GM12875 (cell line): ENCODE measurements around the gene PDGFRA.

Source experiments
- H3K4me3 ChIP-seq: one replicate; pipeline ENCODE4 v1.5.1; 2011; ENCODE audit warnings: low read depth, low read length, control low read depth
- CTCF ChIP-seq: IDR thresholded peaks from 2 replicates; pipeline ENCODE4 v1.5.1; 2011; ENCODE audit warnings: low read depth, mild to moderate bottlenecking, control low read depth, inconsistent platforms, low read length, moderate library complexity, borderline replicate concordance; ENCODE audit not compliant: insufficient read depth

PDGFRA gene

GRCh38 chr4:54228056-54228527 is 1.0 kb upstream of the PDGFRA start:
- H3K4me3 ChIP-seq, result no peak overlapping the region
- TF ChIP-seq CTCF, result peak; percentile 64

GRCh38 chr4:54228546-54228945 is 547 bp upstream of the PDGFRA start:
- TF ChIP-seq CTCF, result no peak
- no peak overlapping the region for H3K4me3 ChIP-seq

DNA sequence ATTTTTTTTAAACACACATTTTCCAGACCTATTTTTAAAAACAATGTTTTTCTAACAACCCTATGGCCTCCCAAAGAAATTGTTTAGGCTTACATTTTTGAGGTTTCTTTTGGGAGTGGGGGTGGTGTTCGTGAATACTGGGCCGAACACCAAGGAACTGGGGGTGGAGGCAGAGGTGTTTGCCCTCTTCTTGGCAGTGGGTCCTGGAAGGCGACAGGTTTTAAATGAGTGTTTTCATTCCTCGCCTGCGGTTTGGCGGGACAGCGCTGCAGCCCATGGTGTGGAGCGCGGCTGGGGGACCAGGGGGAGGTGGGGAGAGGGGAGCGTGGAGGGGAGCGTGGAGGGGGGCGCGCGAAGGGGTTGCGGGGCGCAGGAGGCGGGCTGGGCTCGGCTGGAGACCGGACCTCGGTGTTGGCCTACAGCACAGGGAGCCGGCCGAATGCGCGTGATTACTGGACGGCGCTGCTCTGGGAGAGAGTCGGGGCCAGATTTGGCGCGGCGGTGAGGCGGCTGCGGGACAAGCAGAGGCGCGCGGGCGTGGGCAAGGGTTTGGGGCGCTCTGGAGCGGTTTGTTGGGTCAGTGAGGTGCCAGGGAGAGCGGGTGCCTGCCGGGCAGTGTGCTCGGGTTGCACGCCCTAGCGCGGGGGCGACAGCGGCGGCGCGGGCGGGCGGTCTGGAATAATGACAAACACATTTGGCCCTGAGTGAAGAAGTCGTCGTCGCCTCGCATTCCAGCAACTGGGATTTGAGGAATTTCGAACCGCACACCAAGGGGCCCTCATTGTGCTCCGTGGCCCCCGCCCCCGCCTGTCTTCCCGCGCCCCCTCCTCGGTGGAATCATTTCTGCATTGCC is 764 bp downstream of the PDGFRA start:
- no peak overlapping the region for H3K4me3 ChIP-seq
- no peak for TF ChIP-seq CTCF

GRCh38 chr4:54230484-54231418 is 1.7 kb downstream of the PDGFRA start:
- H3K4me3 ChIP-seq, result no peak overlapping the region
- no peak for TF ChIP-seq CTCF

DNA sequence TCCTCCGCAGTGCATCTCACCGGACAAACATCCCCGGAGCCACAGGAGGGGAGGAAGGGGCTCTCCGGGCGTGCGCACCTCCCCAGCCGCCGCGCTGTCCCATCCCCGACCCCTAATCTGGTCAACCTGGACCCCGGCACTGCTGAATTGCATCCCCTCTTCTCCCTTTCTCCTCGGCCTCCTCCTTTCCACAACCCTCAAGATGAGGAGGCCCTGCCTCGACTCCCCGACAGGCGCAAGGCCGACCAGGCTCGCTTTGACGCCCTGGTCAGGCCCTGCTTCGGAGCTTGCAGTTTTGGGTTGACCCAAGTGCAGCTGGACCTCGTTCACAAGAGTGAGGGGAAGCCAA is 2.3 kb downstream of the PDGFRA start:
- no peak overlapping the region for H3K4me3 ChIP-seq
- no peak for TF ChIP-seq CTCF

DNA sequence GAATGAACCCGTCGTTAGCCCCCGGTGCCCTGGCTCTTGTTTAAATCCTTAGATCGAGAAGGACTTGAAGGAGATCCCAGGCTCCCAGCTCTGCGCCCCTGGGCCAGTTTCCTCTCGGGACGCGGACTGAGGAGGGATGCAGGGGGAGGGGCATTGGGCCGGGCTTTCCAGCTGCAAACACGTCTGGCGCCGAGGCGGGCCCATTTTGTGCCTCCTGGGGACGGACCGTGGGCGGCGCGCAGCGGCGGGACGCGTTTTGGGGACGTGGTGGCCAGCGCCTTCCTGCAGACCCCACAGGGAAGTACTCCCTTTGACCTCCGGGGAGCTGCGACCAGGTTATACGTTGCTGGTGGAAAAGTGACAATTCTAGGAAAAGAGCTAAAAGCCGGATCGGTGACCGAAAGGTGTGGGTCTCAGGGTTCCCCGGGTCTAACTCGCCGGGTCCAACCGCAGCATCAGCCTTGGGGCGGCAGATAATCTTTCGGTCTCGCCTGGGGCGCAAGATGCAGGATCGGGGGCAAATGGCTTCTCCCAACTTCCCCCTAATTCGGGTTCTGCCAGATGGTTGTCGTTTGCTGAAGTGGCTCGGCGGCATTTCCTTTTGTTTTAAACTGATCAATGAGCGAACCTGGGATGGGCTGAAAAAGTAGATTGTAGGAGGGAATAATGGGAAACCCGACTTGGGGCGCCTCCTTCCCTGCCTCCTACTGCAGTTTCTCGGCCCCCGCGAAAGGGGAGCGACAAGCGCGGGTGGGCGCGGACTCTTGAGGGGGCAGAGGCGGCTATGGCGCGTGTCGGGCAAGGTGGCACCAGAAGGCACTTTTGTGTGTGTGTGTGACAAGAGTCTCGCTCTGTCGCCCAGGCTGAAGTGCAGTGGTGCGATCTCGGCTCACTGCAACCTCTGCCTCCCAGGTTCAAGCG is 2.9 kb downstream of the PDGFRA start:
- TF ChIP-seq CTCF, result no peak
- H3K4me3 ChIP-seq, result no peak overlapping the region
